Measurements from ENCODE around the gene NFYC.
"Not testable (repeated sequence)": the region's sequence is repeated elsewhere in the genome, so short reads cannot be mapped to it uniquely, and the experiment has no call there.

Gene NFYC

GRCh38 chr1:40665335-40666171 lies 26.0 kb upstream of the NFYC start, which contains the start of gene RIMS3:
Gene RIMS3 (minus strand): TSS chr1:40665682. CDS start chr1:40641925, 23,757 bp downstream.
- peak; percentile 55 for DNase-seq

DNA sequence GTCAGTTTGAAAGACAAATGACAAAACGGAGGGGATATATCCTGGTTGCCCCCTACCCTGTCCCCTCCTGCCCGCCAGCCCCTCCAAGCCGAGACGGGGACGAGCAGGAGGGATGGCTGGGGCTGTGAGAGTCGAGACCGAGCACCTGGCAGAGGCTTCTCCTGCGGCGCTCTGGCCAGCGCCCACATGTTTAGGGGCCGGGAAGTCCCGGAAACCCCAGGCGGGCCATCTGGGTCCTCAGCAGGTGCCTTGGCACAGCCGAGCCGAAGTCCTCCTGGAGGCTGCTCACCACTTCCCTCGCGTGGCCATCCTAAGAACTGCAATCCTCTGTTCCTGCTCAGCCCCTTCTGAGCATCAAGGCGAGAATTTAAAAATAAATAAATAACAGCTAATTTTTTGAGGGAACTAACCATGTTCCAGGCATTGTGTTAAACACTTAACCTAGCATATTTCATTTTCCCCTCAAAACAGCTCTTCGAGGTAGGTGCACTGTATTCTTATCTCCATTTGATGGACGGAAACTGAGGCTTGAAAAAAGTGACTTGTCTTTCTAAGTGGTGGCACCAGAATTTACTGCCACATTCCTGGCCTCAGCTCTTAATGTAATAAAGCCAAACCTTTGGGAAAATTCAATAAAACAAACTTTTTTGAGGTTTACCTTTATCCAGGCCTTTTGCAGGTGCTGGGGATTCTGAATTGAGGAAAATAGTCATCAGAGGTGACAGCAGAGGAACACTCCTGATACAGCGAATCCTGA lies 22.6 kb upstream of the NFYC start:
- DNase-seq, result peak; percentile 61

DNA sequence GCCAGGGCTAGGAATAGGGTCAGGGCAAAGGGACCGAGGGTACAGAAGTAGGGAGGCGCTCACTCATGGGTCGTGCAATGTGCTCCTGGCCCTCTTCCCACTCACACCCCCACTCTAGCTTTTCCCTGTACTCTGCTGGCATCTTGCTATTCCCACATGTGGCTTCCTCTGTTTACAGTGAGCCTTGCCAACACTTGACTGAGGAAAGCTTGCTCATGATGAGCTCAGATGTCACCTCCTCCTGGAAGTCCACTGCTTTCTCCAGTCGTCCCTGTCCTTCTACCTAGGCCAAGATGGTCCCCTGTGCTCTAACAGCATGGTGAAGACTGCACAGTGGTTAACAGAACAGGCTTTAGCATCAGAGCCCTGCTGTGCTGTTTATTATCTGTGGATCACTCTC lies 18.1 kb upstream of the NFYC start:
- no peak for DNase-seq

- no peak for DNase-seq
Observed at GRCh38 chr1:40676501-40676900, 15.0 kb upstream of the NFYC start.

DNA sequence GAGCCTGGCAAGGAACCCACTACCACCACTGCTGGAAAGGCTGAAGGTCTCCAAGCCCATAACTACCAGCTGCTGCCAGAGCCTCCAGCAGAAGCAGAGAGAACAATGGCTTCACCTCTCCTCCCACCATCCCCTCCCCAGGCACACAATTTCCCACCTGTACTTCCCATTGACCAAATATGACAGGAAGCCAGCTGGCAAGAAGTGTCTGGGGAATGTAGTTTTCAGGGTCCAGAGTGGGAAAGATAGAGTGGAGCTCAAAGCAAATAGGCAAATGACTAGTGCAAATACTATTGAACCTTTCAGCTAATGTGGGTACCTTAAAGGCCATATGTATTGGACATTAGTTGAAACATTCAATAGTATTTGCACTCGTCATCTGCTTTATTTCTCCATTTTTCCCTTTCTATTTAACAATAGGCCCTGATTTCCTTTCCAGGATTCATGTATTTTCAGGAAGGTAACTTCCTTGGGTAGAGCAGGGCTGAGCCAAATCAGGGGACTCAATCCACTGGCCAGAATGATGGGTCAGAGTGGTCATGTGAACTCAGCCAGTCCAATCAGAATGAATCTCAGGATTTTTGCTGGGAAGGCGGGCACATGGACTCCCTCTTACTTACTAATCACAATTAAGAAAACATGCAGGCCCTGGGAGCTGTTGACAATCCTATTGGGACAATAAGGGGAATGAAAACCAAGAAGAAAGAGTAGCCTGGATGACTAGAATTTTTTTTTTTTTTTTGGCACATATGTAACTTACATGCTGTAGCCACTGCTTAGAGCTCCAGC lies 12.1 kb upstream of the NFYC start:
- DNase-seq, result no peak

DNA sequence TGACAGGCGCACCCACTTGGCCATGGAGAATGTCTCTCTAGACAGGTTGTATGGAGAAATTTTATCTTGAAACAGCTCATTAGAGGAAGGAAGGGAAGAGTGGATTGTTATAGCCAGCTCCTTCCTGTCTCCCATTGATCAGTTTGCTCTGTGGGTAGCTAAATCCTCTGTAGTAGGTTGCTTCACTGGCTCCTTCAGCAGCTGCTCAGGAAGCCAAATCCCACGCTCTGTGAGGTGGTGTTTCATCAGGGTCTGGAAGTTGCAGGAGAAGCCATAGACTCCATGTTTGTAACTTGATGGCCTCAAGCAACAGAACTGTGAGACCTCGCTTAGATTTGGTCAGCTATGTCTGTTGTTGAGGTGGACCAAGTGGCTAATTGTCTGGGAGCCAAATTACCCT lies 6.8 kb upstream of the NFYC start:
- DNase-seq, result no peak

DNA sequence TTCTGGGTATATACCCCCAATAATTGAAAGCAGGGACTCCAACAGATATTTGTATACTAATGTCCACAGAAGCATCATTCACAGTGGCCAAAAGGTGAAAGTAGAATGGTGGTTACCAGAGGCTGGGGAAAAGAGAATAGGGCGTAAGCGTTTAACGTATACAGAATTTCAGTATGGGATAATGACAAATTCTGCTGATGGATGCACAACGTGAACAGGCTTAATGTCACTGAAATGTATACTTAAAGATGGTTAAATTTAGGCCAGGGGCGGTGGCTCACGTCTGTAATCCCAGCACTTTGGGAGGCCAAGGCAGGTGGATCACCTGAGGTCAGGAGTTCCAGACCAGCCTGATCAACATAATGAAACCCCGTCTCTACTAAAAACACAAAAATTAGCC lies 4.4 kb upstream of the NFYC start:
- DNase-seq, result no peak

GRCh38 chr1:40687661-40688060 lies 3.8 kb upstream of the NFYC start:
- DNase-seq, result no peak

DNA sequence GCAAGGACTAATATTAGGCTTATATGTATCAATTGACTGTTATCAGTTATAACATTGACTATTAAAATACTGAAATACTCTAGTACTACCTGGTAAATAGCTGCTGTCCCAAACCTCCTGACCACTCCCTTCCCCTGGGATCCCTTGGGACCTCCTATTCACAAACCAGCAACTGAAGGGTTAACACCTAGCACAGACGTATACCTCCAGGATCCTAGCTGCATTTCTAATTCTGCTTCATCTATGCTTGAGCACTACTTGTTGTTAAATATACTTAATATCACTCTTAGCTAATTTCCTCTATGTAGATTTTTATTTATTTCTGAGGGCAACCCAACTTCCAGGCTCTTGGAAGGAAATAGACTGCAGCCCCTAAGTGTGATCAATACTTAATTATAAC lies 1.8 kb upstream of the NFYC start:
- no peak for DNase-seq

DNA sequence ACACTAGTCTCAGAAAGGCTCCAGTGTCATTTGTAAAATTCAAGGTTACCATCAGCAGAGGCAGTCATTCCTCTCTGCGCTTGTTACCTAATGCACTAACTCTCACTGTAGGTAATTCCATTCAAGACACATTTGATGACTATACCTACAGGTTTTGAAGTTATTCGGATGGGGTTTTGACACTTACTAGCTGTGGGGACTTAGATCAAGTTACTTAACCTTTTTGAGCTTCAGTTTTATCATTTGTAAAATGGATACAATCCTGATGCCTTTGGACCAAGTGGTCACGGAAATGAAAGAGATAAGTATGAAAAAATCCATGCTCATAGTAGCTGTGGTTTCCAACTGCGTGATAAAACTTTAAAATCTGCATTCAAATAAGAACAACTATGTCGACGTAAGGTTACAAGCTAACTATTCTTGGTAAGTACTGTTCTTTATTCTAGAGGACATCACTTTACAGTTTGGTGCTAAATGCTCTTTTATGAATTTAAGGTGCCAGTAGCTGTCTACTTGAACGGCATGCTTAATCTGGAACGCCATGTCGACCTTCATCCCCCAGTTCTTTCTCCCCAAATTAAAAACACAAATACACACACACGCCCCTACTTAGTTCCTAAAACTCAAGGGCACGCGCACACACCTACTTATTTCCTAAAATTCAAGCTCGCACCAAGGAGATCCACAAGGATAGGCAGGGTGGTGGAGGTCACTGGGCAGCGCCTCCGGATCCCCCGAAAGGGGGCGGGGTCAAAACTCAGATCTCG lies 550 bp upstream of the NFYC start:
- DNase-seq, result no peak

DNA sequence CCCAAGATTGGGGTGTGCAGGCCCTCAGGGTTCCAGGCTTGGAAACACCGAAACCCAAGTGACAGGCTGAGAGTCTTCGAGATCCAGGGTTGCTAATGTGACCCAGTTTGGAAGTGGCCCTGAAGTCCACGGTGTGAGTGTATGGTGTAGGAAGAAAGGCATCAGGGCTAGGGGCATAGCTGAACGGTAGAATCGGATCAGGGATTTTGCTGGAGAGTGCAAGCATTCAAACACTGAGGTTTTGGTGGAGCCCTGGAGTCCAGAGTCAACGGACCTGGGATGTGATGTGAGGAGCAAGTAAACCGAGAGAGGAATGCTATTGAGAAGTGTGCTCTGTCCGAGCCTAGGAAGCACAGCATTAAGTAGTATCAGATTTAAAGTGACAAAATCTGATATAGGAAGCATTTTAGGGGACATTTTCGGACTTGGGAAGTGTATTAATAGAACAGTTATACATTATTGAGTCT lies 958 bp downstream of the NFYC start:
- peak; percentile 32 for DNase-seq

DNA sequence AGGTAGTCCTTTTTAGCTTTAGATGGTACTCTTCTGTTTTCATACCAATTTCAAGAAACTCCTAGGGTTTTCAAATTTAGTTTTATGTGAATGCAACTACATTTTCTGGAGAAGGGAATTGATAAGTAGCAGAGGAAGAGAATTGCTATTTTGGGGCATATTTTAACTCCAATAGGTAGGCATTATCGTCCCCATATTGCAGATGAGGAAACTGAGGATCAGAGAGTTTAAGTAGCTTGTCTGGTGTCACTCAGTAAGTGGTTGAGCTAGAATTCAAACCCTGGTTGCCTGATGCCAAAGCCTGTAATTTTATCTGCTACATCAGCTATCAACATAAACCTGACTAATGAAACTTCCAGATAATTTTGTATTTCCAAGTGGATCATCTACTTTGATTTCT lies 1.9 kb downstream of the NFYC start:
- DNase-seq, result no peak

- DNase-seq, result no peak
Observed at GRCh38 chr1:40694353-40694874, 2.9 kb downstream of the NFYC start.

DNA sequence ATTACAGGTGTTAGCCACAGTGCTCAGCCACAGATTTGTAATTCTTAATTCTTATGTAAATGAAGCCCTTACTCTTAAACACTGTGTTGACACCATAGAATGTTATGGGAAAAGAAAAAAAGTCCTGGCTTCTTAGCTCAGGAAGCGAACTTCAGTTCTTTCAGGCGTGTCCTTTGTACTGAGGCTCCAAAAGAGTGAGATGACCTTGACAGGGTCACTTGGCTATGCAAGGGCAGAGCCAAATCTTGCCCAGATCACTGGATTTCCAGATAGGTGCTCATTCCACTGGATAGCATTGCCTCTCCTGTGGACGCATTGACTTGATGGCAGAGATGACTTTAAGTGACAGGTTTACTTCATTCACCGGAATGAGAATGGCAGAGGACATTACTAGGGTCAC lies 4.8 kb downstream of the NFYC start:
- DNase-seq, result no peak

DNA sequence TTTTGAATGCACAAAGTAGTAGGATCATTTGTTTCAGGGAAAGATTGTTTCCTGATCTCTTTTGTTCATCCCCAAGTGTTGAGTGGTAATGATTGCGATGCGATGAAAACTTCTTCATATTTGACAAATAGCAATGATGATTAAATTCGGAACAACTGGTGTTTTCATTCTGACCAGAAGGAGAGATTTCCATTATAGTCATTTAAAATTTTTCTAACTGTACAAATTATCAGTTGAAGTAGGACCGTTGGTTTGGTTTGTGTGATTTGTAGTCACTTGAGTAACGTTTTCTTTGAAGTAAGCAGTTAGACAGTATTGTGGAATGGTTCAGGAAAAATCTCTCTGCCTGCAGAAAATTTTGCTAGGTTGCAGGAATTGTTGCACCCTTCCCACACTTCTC lies 5.9 kb downstream of the NFYC start:
- DNase-seq, result no peak

GRCh38 chr1:40699787-40700186 lies 8.3 kb downstream of the NFYC start:
- DNase-seq, result no peak

DNA sequence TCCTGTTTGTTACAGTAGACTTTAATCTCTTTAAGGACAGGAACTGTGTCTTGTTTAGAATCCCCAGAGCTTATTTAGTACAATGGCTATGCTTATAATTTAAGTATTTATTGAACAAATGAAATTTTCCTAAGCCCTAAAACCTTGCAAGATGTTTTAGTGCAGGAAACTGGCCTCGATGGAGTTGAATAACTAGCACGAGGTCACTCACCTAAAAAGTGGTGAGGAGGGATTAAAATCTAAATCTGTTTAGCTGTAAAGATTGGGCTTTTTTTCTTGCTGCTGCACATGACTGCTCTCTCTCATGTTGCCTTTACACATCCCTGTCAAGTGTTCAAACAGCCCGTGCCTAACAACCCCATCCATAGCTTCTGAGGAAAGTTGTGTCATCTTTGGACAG lies 10.2 kb downstream of the NFYC start:
- no peak for DNase-seq

- not testable (repeated sequence) for DNase-seq
Observed at GRCh38 chr1:40702810-40703209, 11.3 kb downstream of the NFYC start.

- DNase-seq, result peak; percentile 74
Observed at GRCh38 chr1:40703316-40703715, 11.8 kb downstream of the NFYC start.

GRCh38 chr1:40704817-40705733 lies 13.6 kb downstream of the NFYC start:
- DNase-seq, result no peak

DNA sequence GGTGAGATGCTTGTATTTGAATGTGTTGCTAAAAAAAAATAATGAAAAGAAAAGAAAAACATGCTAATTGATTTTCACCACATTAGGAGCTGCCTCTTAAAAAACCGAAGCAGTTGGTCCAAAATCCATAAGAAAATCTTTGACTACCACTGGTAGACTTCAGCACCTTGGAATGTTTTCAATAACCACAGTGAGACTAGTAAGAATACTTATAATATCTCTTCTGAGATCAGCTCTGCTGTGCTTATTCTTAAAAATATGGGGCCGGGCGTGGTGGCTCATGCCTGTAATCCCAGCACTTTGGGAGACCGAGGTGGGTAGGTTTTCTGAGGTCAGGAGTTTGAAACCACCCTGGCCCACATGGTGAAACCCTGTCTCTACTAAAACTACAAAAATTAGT lies 15.1 kb downstream of the NFYC start:
- DNase-seq, result peak; percentile 31

Measured in fibroblast of skin of back (primary cell).